AG09319 (cell line): ENCODE data around the gene FCAMR.

Experiments used
- DNase-seq: peaks from one replicate; pipeline ENCODE4 v3.0.0-alpha.2; 2010; ENCODE audit warnings: low read depth; ENCODE audit errors: extremely low read depth
- TF ChIP-seq, protein P1 (sequence below): IDR thresholded peaks from 2 replicates; pipeline ENCODE4 v1.5.1; 2011; ENCODE audit warnings: low read depth, mild to moderate bottlenecking, inconsistent platforms, low read length, moderate library complexity

FCAMR gene

GRCh38 chr1:206913766-206914537 lies 56.3 kb downstream of the FCAMR start:
- TF ChIP-seq, protein P1, sequence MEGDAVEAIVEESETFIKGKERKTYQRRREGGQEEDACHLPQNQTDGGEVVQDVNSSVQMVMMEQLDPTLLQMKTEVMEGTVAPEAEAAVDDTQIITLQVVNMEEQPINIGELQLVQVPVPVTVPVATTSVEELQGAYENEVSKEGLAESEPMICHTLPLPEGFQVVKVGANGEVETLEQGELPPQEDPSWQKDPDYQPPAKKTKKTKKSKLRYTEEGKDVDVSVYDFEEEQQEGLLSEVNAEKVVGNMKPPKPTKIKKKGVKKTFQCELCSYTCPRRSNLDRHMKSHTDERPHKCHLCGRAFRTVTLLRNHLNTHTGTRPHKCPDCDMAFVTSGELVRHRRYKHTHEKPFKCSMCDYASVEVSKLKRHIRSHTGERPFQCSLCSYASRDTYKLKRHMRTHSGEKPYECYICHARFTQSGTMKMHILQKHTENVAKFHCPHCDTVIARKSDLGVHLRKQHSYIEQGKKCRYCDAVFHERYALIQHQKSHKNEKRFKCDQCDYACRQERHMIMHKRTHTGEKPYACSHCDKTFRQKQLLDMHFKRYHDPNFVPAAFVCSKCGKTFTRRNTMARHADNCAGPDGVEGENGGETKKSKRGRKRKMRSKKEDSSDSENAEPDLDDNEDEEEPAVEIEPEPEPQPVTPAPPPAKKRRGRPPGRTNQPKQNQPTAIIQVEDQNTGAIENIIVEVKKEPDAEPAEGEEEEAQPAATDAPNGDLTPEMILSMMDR = no peak
- DNase-seq = no peak

- DNase-seq = no peak
- TF ChIP-seq, protein P1 = peak; percentile 74
These were observed 57.7 kb downstream of the FCAMR start for GRCh38 chr1:206912445-206913095.

- TF ChIP-seq, protein P1 = peak; percentile 72
- no peak for DNase-seq
These were observed 59.1 kb downstream of the FCAMR start for GRCh38 chr1:206911064-206911663.

DNA sequence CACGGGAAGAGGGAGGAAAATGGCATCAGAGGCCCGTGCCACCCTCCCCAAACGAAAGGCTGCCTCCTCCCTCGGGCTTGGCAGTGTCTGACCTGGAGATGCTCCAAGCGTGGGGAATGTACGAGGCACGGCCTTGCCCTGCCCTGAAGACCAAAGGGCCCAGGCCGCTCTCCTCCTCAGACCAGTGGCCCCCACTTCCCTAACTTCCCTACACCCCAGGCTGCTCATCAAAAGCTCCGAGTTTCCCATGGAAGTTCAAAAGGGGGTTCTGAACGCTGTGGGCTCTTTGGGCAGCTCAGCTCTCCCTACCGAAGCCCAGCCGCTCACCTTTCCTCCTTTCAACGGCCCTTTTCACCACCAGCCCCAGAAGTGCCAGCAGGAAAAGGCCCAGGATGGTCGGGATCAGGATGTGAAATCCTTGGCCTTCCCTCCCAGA lies 60.4 kb downstream of the FCAMR start:
- no peak for DNase-seq
- TF ChIP-seq, protein P1 = no peak

DNA sequence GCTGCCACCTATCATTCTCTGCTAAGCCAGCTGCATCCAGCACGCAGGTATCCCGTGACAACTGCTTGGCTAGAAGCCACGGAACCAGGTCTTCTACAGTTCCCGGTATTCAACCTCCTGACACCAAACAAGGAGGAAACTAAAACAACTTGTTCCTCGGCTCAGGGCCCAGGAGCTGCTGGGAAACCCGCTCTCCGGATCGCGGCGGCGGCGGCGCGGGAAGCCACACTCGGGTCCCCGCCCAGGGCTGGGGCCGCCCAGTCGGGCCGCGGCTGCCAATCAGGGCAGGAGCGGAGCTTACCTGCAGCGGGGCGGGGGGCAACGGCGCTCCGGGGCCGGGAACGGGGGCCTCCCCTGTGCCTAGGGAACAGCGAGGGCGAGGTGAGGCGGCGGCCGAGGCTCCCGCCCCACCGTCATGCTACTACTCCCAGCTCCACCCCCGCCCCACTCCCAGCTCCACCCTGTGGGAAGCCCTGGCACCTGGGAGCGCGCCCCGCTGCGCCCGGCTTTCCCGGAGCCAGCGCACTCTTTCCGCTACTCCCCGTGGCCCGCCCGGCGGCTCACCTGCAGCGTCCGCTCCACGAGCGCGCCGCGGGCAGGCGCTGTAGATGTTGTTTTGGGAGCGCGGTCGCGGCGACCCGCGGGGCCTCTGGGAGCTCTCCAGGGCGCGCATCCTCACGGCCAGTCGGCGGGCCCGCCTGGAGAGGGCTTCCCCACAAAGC lies 60.9 kb downstream of the FCAMR start:
- TF ChIP-seq, protein P1 = no peak
- DNase-seq = no peak

- DNase-seq = no peak
- TF ChIP-seq, protein P1 = no peak
These were observed 62.2 kb downstream of the FCAMR start for GRCh38 chr1:206908038-206908437.
